HG03097 (cell line): ENCODE results near the gene GRIK5.
"Not testable (repeated sequence)": the region's sequence is repeated elsewhere in the genome, so short reads cannot be mapped to it uniquely, and the experiment has no call there.

Source experiments
- ATAC-seq: cut with Tn5 transposase; IDR thresholded peaks from one replicate; pipeline ENCODE4 v1.9.1; 2021; ENCODE audit not compliant: unreplicated experiment, low FRiP score

GRIK5 gene

DNA sequence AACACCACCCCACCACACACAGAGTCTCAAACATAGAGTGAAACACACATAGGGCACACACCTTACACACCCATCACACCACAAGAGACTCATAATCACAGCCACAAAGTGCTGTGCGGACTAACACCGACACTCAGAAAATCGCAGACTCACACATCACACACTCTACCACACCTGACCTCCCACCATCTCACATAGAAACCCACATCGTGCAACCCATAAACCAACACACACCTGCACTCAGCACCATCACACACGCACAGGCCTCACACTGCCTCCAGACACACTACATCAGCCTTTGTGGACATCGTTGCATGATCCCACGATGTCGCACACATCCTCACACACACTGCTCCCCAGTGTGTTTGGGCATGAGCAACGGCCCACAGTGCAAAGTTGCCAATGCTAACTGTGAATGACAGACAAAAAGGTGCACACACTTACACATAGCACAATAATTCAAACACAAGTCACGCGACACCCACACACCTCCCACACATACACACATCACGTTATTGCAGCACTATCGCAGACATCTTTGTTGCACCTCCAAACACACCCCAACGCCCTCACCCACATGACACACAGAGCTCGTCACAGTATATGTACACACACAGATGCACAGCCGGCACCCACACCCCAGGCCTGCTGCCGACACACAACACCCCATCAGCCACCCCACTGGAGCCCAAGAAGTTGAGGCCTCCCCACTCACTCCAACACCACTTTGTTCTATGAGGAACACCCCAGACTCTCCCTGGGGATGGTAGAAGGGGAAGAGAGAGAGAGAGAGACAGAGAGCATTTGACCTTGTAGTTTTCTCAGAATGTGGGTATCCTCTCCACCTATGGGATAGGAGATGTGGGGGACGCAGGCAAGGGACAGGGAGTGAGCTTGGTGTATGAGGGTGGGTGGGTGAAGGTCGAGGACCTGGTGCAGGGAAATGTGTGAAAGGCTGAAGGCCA lies 74.7 kb downstream of the GRIK5 start:
- no peak for ATAC-seq

DNA sequence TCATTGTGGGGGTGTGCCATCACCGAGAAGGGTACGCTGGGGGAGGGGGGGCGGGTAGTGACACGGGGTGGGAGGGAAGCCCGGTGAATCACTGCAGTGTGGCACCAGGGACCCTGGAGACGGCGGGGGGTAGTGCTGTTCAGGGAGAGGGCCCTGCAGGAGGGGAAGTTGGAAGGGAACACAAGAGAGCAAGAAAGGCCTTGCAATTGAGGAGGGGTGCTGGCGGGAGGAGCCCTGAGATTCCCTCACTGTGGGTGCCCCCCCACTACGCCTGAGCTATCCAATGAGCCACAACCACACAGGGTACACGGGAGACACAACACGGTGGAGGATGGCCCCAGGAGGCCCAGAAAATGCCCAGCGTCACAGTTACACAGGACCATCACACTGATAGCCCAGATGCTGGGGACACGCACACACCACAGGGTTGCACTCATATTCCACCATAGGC lies 75.5 kb downstream of the GRIK5 start:
- no peak for ATAC-seq

GRCh38 chr19:41993612-41994483 lies 76.2 kb downstream of the GRIK5 start, which contains the start of gene ATP1A3:
Gene ATP1A3, minus strand, starts transcription at chr19:41994230. Its CDS starts 154 bp downstream, at chr19:41994076.
- ATAC-seq, result no peak

DNA sequence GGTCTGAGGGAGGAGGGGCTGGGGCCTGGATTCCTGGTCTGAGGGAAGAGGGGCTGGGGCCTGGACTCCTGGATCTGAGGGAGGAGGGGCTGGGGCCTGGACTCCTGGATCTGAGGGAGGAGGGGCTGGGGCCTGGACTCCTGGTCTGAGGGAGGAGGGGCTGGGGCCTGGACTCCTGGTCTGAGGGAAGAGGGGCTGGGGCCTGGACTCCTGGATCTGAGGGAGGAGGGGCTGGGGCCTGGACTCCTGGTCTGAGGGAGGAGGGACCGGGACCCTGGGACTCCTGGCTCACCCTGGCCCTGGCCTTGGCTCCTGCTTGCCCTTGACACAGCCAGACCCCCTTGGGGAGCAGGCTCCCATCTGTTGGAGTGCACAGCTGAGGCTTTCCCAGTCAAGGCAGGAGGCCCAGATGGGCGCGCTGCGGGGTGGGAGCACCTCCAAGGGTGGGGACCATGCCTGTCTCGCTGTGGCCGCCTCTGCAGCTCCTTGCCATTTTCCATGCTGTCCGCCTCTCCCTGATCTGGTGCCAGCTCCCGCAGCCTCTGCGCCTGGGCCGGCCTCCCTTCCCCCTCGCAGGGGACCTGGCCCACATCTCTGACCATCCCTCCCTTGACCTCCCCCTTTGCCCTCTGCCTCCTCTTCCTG lies 78.0 kb downstream of the GRIK5 start:
- ATAC-seq, result not testable (repeated sequence)

DNA sequence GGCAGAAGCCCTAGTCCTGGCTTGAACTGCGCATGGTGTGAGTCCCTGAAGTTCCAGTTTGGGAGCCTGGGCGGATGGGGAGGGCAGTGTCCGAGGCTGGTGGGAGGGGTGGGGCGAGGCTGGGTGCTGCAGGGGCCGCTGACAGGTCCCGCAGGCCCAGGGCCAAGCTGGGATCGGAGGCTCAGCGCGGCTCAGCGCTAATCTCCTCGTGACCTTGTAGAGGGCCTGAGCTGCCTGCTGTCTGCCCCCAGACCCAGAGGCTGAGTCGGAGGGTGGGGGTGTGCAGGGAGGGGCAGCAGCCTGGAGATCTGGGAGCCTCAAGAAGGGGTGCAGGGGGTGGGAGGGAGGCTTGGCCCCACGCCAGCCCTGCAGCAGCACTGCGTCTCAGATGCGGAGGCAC lies 79.0 kb downstream of the GRIK5 start:
- no peak for ATAC-seq

DNA sequence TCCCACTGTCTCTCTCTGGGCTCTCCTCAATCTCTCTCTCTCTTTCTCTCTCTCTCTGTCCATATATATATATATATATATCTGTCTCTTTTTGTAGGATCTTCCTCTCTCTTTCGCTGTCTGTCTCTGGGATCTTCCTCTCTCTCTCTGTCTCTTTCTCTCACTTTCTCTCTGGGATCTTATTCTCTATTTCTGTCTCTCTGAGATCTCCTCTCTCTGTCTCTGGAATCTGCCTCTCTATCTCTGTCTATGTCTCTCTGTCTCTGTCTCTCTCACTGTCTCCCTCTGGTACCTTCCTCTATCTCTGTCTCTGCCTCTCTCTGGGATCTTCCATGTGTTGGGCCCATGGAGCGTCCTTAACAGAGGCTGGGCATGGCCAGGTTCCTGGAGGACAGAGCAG lies 79.4 kb downstream of the GRIK5 start:
- no peak for ATAC-seq

GRCh38 chr19:41990028-41990427 lies 80.0 kb downstream of the GRIK5 start:
- no peak for ATAC-seq

GRCh38 chr19:41988947-41989346 lies 81.1 kb downstream of the GRIK5 start:
- no peak for ATAC-seq

DNA sequence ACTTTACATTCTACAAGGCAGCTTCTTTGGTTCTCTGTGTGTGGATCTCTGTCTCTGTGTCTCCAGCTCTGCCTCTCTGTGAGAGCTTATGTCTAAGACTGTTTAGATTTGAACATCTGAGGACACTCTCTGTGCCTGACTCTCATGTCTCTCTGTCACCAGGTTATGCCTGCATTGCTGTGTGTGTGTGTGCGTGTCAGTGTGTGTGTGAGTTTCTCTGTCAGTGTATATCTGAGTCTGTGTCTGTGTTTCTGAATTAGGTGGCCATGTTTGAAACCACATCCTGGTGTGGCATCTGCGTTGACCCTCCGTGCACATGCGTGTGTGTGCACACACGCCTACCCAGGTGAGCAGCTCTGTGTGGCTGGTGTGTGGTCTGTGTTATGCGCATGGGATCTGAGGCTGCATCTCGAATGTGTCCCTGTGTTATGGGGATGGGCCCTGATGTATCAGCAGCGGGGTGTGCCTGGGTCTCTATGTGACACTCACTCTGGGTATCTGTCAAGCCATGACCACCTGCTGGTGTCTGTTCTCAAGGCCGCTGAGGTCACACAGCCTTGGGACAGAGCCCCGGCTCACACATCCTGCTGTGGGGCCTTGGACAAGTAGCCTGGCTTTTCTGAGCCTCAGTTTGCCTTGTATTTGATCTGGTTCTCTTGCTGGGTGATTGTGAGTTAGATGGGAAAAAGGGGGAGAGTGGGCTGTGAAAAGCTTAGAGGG lies 82.7 kb downstream of the GRIK5 start:
- ATAC-seq, result no peak

GRCh38 chr19:41984961-41985360 lies 85.0 kb downstream of the GRIK5 start:
- no peak for ATAC-seq

GRCh38 chr19:41981724-41982123 lies 88.3 kb downstream of the GRIK5 start:
- ATAC-seq, result no peak

DNA sequence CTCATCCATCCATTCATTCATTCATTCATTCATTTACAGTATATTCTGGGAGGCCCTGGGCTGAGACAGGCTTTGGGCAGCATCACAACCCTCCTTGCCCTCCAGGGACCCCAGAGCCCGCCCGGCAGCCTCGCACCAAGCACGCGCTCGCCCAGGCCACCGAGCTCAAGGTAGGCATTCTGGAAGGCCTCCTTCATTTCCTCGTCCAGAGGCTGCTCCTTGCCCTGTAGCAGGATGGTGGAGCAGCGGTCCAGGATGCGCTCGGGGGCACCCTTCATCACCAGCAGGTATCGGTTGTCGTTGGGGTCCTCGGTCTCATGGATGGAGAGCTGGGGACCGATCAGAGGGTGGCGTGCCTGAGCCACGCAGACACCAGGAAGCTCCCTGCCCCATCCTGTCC lies 91.5 kb downstream of the GRIK5 start:
- ATAC-seq, result no peak

DNA sequence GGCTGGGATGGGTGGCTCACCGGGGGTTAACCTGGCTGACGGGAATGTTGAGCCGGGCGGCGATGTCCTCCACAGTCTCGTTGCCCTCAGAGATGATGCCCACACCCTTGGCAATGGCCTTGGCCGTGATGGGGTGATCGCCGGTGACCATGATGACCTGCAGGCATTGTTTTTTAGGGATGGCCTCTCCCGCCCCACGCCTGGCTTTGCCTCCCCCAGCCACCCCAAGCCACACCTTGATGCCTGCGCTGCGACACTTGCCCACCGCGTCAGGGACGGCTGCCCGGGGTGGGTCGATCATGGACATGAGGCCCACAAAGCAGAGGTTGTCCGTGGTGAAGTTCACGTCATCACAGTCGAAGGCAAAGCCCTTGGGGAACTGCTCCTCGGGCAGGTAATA lies 92.1 kb downstream of the GRIK5 start:
- ATAC-seq, result no peak

DNA sequence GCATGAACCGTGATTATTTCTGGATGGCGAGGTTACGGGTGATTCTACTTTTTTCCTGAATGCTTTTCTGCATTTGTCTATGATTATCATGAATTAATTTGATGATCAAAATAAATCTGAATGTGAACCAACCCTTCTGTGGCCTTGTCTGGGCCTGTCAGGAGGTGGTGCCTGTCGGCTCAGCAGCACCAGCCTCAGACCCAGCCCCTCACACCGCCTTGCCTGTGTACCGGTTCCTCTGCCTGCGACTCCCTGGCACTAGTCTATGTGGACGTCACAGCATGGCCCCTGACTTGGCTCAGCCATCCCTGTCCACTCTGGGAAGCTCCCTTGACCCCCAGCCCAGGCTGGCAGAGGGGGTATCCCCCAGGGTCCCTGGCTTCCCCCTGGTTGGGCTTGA lies 95.4 kb downstream of the GRIK5 start:
- no peak for ATAC-seq

- ATAC-seq, result no peak
Measured at GRCh38 chr19:41971363-41971762, 98.6 kb downstream of the GRIK5 start.

DNA sequence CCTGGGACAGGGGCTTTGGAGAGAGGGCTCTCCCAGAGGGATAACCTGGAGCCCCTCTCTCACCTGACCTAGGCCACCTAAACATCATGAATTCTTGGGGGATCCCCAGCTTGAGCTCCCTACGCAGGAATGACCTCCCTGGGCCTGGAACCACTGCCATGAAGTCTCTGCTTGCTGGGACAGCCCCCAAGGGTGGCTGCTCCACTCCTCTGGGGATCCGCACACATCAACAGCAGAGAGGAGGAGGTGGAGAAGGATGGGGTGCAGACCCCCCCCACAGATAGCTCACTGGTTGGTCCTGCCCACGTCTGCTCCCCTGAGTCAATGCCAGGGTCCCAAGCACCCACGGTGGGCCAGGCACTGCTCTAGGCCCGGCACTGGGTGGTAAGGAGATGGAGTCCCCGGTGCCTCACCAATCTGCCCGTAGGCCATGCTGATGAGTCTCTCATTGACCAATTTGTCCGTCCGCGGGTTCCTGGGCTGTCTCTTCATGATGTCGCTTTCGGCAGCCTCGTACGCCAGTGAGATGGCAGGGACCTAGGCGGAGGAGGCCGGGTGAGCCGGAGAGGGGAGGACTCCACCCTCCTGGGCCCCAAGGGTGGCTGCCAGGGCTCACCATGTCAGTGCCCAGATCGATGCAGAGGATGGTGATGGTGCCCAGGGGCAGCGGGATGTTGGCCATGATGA lies 100.1 kb downstream of the GRIK5 start:
- ATAC-seq, result no peak

GRCh38 chr19:41968751-41969595 lies 101.0 kb downstream of the GRIK5 start:
- ATAC-seq, result no peak

DNA sequence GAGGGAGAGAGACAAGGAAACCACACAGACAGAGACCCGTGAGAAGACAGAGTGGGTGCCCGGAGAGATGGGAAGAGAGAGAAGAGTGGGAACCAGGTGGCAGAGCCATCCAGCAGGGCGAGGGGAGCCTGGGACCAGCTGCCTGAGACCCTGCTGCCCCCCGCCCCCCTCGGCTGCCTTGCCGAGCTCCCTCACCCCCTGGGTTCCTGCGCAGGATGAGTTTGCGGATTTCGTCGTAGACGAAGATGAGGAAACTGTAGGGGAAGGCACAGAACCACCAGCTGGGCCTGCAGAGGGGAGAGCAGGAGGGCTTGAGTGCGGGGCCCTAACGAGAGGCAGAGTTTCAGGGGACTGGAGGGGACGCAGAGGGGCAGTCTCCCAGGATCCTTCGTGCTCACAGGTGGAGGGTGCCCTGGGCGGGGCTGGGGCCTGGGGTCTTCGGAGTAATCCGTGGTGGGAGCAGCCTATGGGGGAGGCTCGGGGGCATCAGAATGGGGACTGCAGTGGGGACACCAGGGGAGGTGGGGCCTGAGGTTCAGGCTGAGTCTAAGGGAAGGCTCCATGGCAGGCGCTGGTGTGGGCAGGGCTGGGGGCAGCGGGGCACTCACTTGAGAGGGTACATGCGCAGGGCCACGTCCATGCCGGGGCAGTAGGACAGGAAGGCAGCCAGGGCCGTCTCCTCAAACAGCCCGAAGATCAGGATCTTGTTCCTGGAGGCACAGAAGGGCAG lies 102.8 kb downstream of the GRIK5 start:
- no peak for ATAC-seq
